DND-41 (cell line): Measurements from ENCODE around the gene SELENOH.

Experiments used
- EZH2 ChIP-seq: IDR thresholded peaks from 3 replicates; pipeline ENCODE4 v1.6.1; 2012; ENCODE audit warnings: borderline replicate concordance, low read depth, mild to moderate bottlenecking, moderate library complexity, low read length, inconsistent platforms; ENCODE audit not compliant: severe bottlenecking
- TF ChIP-seq, protein P1 (sequence below): IDR thresholded peaks from 2 replicates; pipeline ENCODE4 v1.5.1; 2012; ENCODE audit warnings: borderline replicate concordance, low read length, moderate library complexity, mild to moderate bottlenecking; ENCODE audit not compliant: poor library complexity, severe bottlenecking; ENCODE audit errors: extremely low read depth

DNA sequence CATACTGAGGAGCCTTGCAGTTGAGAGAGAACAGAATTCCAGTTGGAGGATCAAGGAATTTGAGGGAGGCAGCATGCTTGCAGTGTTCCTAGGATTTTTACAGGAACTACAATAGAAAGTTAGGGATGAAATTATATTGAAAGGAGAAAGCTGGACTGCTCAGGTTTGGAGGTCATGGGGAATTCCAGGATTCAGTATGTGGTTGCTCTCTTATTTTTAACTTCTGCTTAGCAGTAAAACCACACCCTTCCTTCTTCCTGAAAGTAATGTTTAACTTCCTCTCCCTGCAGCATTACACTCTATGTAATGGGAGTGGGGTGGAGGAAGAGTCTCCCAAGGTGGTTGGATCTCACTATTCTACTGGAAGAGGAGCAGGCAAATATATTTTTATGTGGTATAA, 51.6 kb downstream of the SELENOH start:
- TF ChIP-seq, protein P1, sequence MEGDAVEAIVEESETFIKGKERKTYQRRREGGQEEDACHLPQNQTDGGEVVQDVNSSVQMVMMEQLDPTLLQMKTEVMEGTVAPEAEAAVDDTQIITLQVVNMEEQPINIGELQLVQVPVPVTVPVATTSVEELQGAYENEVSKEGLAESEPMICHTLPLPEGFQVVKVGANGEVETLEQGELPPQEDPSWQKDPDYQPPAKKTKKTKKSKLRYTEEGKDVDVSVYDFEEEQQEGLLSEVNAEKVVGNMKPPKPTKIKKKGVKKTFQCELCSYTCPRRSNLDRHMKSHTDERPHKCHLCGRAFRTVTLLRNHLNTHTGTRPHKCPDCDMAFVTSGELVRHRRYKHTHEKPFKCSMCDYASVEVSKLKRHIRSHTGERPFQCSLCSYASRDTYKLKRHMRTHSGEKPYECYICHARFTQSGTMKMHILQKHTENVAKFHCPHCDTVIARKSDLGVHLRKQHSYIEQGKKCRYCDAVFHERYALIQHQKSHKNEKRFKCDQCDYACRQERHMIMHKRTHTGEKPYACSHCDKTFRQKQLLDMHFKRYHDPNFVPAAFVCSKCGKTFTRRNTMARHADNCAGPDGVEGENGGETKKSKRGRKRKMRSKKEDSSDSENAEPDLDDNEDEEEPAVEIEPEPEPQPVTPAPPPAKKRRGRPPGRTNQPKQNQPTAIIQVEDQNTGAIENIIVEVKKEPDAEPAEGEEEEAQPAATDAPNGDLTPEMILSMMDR, result no peak
- TF ChIP-seq EZH2, result no peak
